HepG2 (cell line): ENCODE results near the gene AMIGO3. TPM values are rescaled to one million over a fixed set of nuclear protein-coding genes. Genes with fewer than 3 reads are reported as not detected.

Experiments used
- AGO1 ChIP-seq: fragments of 200-400 bp; formaldehyde crosslinking; IDR thresholded peaks from 2 replicates; pipeline ENCODE4 v1.6.1; 2017; ENCODE audit warnings: mild to moderate bottlenecking, low read depth, low read length, moderate library complexity; ENCODE audit not compliant: poor library complexity, severe bottlenecking
- MATR3 ChIP-seq: sonication (generic); formaldehyde crosslinking; IDR thresholded peaks from 2 replicates; pipeline ENCODE4 v1.4.0; 2020; ENCODE audit warnings: missing genetic modification reagents
- NCOA1 ChIP-seq: sonication (generic); formaldehyde crosslinking; IDR thresholded peaks from 2 replicates; pipeline ENCODE4 v1.9.0; 2021; ENCODE audit warnings: missing genetic modification reagents
- ZNF670 ChIP-seq: sonication (generic); formaldehyde crosslinking; IDR thresholded peaks from 2 replicates; pipeline ENCODE4 v1.8.0; 2022; ENCODE audit warnings: mild to moderate bottlenecking, missing genetic modification reagents, borderline replicate concordance
- polyA plus RNA-seq, 8 experiments: library from polyadenylated mRNA; depleted of rRNA in 3 of 8; stranded (reverse) in 7 of 8; unstranded in 1 of 8; fragments of >200 nt; fragmentation: Illumina TruSeq in 4 of 8; extraction: Trizol in 4 of 8; gene quantifications; 2 replicates each; pipeline versions ENCODE4 v1.2.1 to v1.2.3, GENCODE V29; 2011 to 2016; ENCODE audit warnings: low read depth in 4 of 8, missing spikeins in 1 of 8, mixed read lengths in 1 of 8; ENCODE audit not compliant: insufficient read depth in 1 of 8
- total RNA-seq, 5 experiments: library from RNA; depleted of rRNA; stranded (reverse); fragments of >200 nt; fragmentation: Illumina TruSeq; extraction: Trizol; gene quantifications; 2 replicates each; pipeline ENCODE4 v1.2.3, GENCODE V29; 2016; ENCODE audit warnings: low read depth in 1 of 5
- TF ChIP-seq, protein P1 (sequence below): sonication (generic); formaldehyde crosslinking; IDR thresholded peaks from 2 replicates; pipeline ENCODE4 v1.4.0; 2020; ENCODE audit warnings: mild to moderate bottlenecking, missing genetic modification reagents
- TF ChIP-seq, protein P2 (sequence below): IDR thresholded peaks from 2 replicates; pipeline ENCODE4 v1.6.1; 2012; ENCODE audit warnings: low read length, improper control_type of control experiment
- TF ChIP-seq, protein P3 (sequence below): sonication (generic); IDR thresholded peaks from 2 replicates; pipeline ENCODE4 v1.6.1; 2016; ENCODE audit warnings: low read depth, borderline replicate concordance
- TF ChIP-seq, protein P4 (sequence below): sonication (generic); formaldehyde crosslinking; IDR thresholded peaks from 2 replicates; pipeline ENCODE4 v1.5.1; 2020; ENCODE audit warnings: missing genetic modification reagents, mild to moderate bottlenecking, borderline replicate concordance
- TF ChIP-seq, protein P5 (sequence below): sonication (generic); formaldehyde crosslinking; IDR thresholded peaks from 2 replicates; pipeline ENCODE4 v1.4.0; 2020; ENCODE audit warnings: mild to moderate bottlenecking, missing genetic modification reagents, borderline replicate concordance
- TF ChIP-seq, protein P6 (sequence below): sonication (generic); formaldehyde crosslinking; IDR thresholded peaks from 2 replicates; pipeline ENCODE4 v1.9.0; 2021; ENCODE audit warnings: missing genetic modification reagents, mild to moderate bottlenecking, borderline replicate concordance

Gene AMIGO3
- total and polyA plus RNA-seq, 2 of the 13 experiments (the other 11 are each of a cell fraction or from before 2014, with no cell fraction given): 0.35 TPM; not detected in 1

DNA sequence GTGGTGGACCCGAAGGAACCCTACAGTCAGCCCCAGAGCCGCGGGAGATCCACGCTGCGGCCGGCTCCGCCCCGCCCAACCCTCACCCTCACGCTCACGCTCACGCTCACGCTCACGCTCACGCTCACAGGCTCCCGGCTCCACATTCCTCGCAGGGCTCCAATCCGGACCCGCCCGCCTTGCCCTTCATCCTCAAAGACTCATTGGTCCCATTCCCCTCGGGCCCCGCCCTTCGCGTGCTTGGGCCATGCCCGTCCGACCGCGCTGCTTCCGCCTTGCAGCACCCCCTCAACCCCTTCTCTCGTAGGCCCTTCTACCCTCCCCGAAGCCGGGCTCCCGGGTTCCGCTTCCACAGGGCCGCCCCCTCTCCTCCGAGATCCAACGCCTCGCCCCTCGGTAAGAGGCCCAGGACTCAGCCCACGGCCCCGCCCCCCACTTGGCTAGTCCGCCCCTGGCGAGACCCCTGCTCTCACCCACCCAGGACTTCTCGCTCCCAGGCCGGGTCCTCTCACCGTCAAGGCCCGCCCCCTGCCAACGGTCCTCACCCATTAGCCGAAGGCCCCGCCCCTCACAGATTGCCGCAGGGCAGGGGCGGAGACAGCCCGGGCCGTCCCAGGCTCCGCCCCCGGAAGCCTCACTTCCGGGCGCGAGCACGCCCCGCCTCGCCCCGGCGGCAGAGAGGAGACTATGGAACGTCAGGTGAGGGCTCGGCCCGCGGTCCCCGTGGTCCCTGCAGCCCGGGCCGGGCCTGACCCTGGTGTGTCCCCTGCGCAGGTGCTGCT, 45.6 kb downstream of the AMIGO3 start, which contains the start of gene APEH (continued):
- TF ChIP-seq, protein P1, sequence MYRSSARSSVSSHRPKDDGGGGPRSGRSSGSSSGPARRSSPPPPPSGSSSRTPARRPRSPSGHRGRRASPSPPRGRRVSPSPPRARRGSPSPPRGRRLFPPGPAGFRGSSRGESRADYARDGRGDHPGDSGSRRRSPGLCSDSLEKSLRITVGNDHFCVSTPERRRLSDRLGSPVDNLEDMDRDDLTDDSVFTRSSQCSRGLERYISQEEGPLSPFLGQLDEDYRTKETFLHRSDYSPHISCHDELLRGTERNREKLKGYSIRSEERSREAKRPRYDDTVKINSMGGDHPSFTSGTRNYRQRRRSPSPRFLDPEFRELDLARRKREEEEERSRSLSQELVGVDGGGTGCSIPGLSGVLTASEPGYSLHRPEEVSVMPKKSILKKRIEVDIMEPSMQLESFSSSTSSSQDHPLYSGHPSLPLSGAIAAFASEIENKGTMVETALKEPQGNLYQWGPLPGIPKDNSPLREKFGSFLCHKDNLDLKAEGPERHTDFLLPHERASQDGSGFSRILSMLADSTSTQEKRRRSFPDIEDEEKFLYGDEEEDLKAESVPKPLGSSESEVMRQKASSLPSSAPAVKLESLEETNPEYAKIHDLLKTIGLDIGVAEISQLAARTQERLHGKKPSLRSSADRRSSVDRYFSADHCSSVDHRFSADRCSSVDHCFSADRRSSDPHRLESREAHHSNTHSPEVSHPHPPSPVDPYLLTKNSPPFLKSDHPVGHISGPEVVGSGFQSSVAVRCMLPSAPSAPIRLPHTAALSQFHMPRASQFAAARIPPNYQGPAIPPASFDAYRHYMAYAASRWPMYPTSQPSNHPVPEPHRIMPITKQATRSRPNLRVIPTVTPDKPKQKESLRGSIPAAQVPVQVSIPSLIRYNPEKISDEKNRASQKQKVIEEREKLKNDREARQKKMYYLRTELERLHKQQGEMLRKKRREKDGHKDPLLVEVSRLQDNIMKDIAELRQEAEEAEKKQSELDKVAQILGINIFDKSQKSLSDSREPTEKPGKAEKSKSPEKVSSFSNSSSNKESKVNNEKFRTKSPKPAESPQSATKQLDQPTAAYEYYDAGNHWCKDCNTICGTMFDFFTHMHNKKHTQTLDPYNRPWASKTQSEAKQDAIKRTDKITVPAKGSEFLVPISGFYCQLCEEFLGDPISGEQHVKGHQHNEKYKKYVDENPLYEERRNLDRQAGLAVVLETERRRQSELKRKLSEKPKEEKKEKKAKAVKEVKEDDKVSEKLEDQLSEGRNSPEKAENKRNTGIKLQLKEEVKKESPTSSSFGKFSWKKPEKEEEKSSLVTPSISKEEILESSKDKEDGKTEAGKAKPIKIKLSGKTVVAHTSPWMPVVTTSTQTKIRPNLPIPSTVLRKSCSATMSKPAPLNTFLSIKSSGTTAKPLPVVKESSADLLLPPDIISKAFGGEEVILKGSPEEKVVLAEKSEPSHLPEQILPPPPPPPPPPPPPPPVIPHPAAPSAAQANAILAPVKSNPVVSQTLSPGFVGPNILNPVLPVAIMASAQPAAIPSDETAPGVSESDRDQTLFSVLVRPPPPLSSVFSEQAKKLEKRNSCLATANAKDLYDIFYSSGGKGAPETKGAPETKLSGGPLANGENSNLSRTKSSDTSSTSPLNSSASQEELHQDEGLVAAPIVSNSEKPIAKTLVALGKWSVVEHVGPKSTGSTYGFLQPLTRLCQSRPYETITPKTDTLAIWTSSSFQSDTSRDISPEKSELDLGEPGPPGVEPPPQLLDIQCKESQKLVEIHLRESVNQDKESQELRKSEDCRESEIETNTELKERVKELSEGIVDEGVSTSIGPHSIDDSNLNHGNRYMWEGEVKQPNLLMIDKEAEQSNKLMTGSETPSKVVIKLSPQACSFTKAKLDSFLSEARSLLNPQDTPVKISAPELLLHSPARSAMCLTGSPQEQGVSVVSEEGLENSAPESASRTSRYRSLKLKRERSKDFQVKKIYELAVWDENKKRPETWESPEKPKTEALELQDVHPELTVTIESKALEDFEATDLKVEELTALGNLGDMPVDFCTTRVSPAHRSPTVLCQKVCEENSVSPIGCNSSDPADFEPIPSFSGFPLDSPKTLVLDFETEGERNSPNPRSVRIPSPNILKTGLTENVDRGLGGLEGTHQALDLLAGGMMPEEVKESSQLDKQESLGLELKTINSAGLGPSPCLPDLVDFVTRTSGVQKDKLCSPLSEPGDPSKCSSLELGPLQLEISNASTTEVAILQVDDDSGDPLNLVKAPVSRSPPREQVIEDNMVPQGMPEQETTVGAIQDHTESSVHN (CRISPR knock-in tag): no peak
- TF ChIP-seq, protein P2, sequence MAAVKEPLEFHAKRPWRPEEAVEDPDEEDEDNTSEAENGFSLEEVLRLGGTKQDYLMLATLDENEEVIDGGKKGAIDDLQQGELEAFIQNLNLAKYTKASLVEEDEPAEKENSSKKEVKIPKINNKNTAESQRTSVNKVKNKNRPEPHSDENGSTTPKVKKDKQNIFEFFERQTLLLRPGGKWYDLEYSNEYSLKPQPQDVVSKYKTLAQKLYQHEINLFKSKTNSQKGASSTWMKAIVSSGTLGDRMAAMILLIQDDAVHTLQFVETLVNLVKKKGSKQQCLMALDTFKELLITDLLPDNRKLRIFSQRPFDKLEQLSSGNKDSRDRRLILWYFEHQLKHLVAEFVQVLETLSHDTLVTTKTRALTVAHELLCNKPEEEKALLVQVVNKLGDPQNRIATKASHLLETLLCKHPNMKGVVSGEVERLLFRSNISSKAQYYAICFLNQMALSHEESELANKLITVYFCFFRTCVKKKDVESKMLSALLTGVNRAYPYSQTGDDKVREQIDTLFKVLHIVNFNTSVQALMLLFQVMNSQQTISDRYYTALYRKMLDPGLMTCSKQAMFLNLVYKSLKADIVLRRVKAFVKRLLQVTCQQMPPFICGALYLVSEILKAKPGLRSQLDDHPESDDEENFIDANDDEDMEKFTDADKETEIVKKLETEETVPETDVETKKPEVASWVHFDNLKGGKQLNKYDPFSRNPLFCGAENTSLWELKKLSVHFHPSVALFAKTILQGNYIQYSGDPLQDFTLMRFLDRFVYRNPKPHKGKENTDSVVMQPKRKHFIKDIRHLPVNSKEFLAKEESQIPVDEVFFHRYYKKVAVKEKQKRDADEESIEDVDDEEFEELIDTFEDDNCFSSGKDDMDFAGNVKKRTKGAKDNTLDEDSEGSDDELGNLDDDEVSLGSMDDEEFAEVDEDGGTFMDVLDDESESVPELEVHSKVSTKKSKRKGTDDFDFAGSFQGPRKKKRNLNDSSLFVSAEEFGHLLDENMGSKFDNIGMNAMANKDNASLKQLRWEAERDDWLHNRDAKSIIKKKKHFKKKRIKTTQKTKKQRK: no peak
- TF ChIP-seq AGO1: peak; percentile 76
- TF ChIP-seq, protein P3, sequence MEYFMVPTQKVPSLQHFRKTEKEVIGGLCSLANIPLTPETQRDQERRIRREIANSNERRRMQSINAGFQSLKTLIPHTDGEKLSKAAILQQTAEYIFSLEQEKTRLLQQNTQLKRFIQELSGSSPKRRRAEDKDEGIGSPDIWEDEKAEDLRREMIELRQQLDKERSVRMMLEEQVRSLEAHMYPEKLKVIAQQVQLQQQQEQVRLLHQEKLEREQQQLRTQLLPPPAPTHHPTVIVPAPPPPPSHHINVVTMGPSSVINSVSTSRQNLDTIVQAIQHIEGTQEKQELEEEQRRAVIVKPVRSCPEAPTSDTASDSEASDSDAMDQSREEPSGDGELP: 0 out of 2 replicates have a peak, but pooled peaks have one; percentile 19
- peak; percentile 90 for TF ChIP-seq ZNF670 (CRISPR knock-in tag)
- TF ChIP-seq, protein P4, sequence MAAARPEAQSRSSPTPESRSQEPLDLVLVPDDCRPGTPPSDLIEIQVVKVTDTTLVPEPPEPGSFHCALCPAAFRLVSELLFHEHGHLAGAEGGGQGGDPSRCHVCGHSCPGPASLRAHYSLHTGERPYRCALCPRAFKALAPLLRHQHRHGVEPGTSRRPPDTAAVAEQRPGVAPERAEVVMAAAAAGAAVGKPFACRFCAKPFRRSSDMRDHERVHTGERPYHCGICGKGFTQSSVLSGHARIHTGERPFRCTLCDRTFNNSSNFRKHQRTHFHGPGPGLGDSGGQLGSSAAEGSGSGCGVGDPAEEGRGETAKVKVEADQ (CRISPR knock-in tag): peak; percentile 74; the same call in 1 of the 2 replicates
- no peak for TF ChIP-seq MATR3 (CRISPR knock-in tag)
- TF ChIP-seq NCOA1: no peak
- TF ChIP-seq, protein P5, sequence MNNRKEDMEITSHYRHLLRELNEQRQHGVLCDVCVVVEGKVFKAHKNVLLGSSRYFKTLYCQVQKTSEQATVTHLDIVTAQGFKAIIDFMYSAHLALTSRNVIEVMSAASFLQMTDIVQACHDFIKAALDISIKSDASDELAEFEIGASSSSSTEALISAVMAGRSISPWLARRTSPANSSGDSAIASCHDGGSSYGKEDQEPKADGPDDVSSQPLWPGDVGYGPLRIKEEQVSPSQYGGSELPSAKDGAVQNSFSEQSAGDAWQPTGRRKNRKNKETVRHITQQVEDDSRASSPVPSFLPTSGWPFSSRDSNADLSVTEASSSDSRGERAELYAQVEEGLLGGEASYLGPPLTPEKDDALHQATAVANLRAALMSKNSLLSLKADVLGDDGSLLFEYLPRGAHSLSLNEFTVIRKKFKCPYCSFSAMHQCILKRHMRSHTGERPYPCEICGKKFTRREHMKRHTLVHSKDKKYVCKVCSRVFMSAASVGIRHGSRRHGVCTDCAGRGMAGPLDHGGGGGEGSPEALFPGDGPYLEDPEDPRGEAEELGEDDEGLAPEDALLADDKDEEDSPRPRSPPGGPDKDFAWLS (CRISPR knock-in tag): 0 out of 2 replicates have a peak, but pooled peaks have one; percentile 23
- TF ChIP-seq, protein P6, sequence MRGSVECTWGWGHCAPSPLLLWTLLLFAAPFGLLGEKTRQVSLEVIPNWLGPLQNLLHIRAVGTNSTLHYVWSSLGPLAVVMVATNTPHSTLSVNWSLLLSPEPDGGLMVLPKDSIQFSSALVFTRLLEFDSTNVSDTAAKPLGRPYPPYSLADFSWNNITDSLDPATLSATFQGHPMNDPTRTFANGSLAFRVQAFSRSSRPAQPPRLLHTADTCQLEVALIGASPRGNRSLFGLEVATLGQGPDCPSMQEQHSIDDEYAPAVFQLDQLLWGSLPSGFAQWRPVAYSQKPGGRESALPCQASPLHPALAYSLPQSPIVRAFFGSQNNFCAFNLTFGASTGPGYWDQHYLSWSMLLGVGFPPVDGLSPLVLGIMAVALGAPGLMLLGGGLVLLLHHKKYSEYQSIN (CRISPR knock-in tag): no peak
